ENCODE data around the gene TYW1B. TPM values are rescaled to one million over a fixed set of nuclear protein-coding genes. Genes with fewer than 3 reads are reported as not detected.
A peak's percentile ranks its signal among the peaks of the same experiment; 100 is the strongest.
"Not testable (repeated sequence)": the region's sequence is repeated elsewhere in the genome, so short reads cannot be mapped to it uniquely, and the experiment has no call there.

TYW1B gene
- polyA plus RNA-seq, 3 donors, result 0.17 to 2.9 (median 0.31) TPM

DNA sequence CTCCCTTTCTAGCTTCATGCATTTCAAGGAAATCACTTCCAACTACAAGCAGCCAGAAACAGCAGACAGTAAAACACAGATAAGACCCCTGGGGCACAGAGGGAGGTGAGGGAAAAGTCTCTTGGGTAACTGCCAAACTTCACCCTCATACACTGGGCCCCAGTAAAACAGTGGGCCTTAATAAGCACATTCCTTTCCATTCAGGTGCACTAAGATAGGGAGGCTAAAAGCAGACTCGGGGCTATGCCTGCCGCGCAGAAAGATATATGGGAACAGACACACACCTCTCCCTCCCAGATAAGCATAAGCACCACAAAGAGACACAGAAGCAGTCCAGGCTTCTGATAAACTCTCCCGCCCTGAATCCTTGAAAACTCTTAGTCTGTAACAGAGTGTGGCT is 117.0 kb downstream of the TYW1B start:
- H3K4me3 ChIP-seq (replicated peaks in 1 of 3; ENCODE audit: low read depth in 2 of 3, low read length in 3 of 3), result no peak overlapping the region
- intact Hi-C loops (cut with micrococcal nuclease), result no loop called here
- peaks cover 0 to 6% of the 10 kb centered on the region in 2 donors for H3K36me3 ChIP-seq (replicated peaks in 1 of 2; ENCODE audit: control insufficient read depth in 1 of 2, insufficient read depth in 2 of 2, low read length in 2 of 2)
- no peak overlapping the region for H3K27ac ChIP-seq (ENCODE audit: low read depth in 1 of 2, low read length in 2 of 2)
- no peaks in the 10 kb centered on the region for H3K27me3 ChIP-seq (ENCODE audit: control insufficient read depth in 2 of 2, insufficient read depth in 2 of 2, low read length in 2 of 2)
- no peak for DNase-seq
- H4K20me1 ChIP-seq (ENCODE audit: insufficient read depth, low read length), result no peaks in the 10 kb centered on the region
- TF ChIP-seq, protein P1, sequence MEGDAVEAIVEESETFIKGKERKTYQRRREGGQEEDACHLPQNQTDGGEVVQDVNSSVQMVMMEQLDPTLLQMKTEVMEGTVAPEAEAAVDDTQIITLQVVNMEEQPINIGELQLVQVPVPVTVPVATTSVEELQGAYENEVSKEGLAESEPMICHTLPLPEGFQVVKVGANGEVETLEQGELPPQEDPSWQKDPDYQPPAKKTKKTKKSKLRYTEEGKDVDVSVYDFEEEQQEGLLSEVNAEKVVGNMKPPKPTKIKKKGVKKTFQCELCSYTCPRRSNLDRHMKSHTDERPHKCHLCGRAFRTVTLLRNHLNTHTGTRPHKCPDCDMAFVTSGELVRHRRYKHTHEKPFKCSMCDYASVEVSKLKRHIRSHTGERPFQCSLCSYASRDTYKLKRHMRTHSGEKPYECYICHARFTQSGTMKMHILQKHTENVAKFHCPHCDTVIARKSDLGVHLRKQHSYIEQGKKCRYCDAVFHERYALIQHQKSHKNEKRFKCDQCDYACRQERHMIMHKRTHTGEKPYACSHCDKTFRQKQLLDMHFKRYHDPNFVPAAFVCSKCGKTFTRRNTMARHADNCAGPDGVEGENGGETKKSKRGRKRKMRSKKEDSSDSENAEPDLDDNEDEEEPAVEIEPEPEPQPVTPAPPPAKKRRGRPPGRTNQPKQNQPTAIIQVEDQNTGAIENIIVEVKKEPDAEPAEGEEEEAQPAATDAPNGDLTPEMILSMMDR (IDR thresholded peaks at IDR 0.05), result no peak
- no peak overlapping the region for H3K4me2 ChIP-seq (replicated peaks; ENCODE audit: extremely low read depth, low read length, poor library complexity, severe bottlenecking)
- H3K4me1 Mint-ChIP-seq, result peaks cover 4% of the 10 kb centered on the region
- no peaks in the 10 kb centered on the region for H3K79me2 ChIP-seq (ENCODE audit: insufficient read depth, low read length)
- H3K4me1 ChIP-seq (ENCODE audit: control insufficient read depth in 1 of 2, insufficient read depth in 2 of 2, low read length in 2 of 2), result no peaks in the 10 kb centered on the region
- H3K9me3 Mint-ChIP-seq, result peaks cover 3 to 17% (median 11%) of the 10 kb centered on the region in 7 donors
- no peak overlapping the region for H3K4me3 Mint-ChIP-seq
- H3K36me3 Mint-ChIP-seq, result peaks cover 41 to 47% of the 10 kb centered on the region in 2 donors
- H3K9ac ChIP-seq (ENCODE audit: insufficient read depth, low read length, poor library complexity, severe bottlenecking), result no peak overlapping the region
- peaks cover 0 to 2% (median 0%) of the 10 kb centered on the region in 3 donors for H3K27me3 Mint-ChIP-seq (ENCODE audit: low read depth in 3 of 3)
- no peak overlapping the region for H2AFZ ChIP-seq (ENCODE audit: insufficient read depth, low read depth, low read length, poor library complexity, severe bottlenecking)
- H3K27ac Mint-ChIP-seq, result peak overlapping the region in 1 of 7 donors; percentile 28
- no peaks in the 10 kb centered on the region for H3K9me3 ChIP-seq (replicated peaks in 1 of 2; ENCODE audit: control insufficient read depth in 1 of 2, insufficient read depth in 1 of 2, low read length in 2 of 2)
- no CpG with 5 or more reads among the region's 4 CpGs for WGBS (ENCODE audit: insufficient coverage)

DNA sequence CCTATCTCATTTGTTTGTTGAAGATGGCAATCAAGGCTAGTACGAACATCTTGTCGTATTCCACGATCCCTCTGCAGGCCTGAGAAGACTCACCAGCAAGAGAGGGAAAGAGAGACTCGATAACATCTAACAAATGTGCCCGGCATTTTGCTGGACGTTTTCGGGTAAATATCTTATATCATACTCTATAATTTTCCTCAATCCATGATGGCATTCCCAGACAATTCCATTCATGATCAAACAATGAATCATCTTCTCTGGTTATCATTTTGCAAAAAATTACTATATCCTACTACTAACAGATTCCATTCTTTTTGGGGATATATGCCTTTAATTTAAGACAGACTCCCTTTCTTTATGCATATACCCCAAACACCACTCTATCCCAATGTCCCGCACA is 118.1 kb downstream of the TYW1B start:
- WGBS (ENCODE audit: insufficient coverage), result 100% methylated on average over 5 of the region's 8 CpGs
- DNase-seq, result no peak
- Mint-ChIP-seq H3K27ac (no peak overlapping the region), H3K27me3 (ENCODE audit: low read depth in 3 of 3) (peaks cover 0 to 2% (median 0%) of the 10 kb centered on the region in 3 donors), H3K9me3 (peaks cover 3 to 17% (median 11%) of the 10 kb centered on the region in 7 donors), H3K4me3 (no peak overlapping the region), H3K36me3 (peaks cover 41 to 47% of the 10 kb centered on the region in 2 donors), H3K4me1 (peaks cover 10% of the 10 kb centered on the region)
- Histone ChIP-seq H3K27ac (ENCODE audit: low read depth in 1 of 2, low read length in 2 of 2) (no peak overlapping the region), H3K36me3 (replicated peaks in 1 of 2; ENCODE audit: control insufficient read depth in 1 of 2, insufficient read depth in 2 of 2, low read length in 2 of 2) (peaks cover 0 to 6% of the 10 kb centered on the region in 2 donors), H3K27me3 (ENCODE audit: control insufficient read depth in 2 of 2, insufficient read depth in 2 of 2, low read length in 2 of 2) (no peaks in the 10 kb centered on the region), H3K9ac (ENCODE audit: insufficient read depth, low read length, poor library complexity, severe bottlenecking) (no peak overlapping the region), H4K20me1 (ENCODE audit: insufficient read depth, low read length) (no peaks in the 10 kb centered on the region), H2AFZ (ENCODE audit: insufficient read depth, low read depth, low read length, poor library complexity, severe bottlenecking) (no peak overlapping the region), H3K4me2 (replicated peaks; ENCODE audit: extremely low read depth, low read length, poor library complexity, severe bottlenecking) (no peak overlapping the region), H3K9me3 (replicated peaks in 1 of 2; ENCODE audit: control insufficient read depth in 1 of 2, insufficient read depth in 1 of 2, low read length in 2 of 2) (no peaks in the 10 kb centered on the region), H3K4me3 (replicated peaks in 1 of 3; ENCODE audit: low read depth in 2 of 3, low read length in 3 of 3) (no peak overlapping the region), H3K79me2 (ENCODE audit: insufficient read depth, low read length) (no peaks in the 10 kb centered on the region), H3K4me1 (ENCODE audit: control insufficient read depth in 1 of 2, insufficient read depth in 2 of 2, low read length in 2 of 2) (no peaks in the 10 kb centered on the region)
- TF ChIP-seq, protein P1 (IDR thresholded peaks at IDR 0.05), result no peak
- intact Hi-C loops (cut with micrococcal nuclease), result no loop called here

DNA sequence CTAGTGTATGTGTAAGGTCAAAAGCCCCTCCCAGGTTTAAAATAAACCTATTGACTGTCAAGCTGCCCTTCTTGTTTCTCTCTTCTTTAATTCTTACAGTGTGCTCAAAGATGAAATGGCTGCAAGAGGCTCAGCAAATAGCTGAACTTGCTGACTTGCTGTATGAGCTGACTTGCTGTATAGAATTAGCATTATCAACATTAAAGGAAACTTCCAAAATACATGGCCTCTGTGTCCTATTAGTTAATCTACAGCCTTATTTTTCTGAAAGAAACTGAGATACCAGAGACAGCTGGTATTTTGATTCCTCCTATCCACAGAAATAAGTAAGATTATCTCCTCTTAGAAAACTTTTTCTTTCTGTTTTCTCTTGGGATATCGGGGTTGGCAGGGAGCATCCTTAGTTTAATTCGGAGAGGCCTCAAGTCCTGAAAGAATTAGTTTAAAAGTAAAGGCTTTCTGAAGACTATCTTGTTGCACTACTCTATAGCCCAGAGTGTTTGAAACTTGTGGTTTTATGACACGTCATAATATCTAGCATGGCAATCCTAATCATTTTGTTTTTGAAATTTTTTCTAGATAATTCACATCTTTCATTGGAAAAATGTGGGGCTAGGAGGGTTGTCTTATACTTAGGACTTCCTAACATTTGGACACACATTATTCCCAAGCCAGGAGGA is 119.5 kb downstream of the TYW1B start:
- H3K27ac ChIP-seq (ENCODE audit: low read depth in 1 of 2, low read length in 2 of 2); H3K79me2 ChIP-seq (ENCODE audit: insufficient read depth, low read length); H3K9me3 ChIP-seq (replicated peaks in 1 of 2; ENCODE audit: control insufficient read depth in 1 of 2, insufficient read depth in 1 of 2, low read length in 2 of 2); H3K4me1 ChIP-seq (ENCODE audit: control insufficient read depth in 1 of 2, insufficient read depth in 2 of 2, low read length in 2 of 2); H3K4me3 Mint-ChIP-seq; H3K27me3 Mint-ChIP-seq (ENCODE audit: low read depth in 3 of 3); H3K36me3 ChIP-seq (replicated peaks in 1 of 2; ENCODE audit: control insufficient read depth in 1 of 2, insufficient read depth in 2 of 2, low read length in 2 of 2); intact Hi-C loops (cut with micrococcal nuclease); DNase-seq; H3K9ac ChIP-seq (ENCODE audit: insufficient read depth, low read length, poor library complexity, severe bottlenecking); H3K4me2 ChIP-seq (replicated peaks; ENCODE audit: extremely low read depth, low read length, poor library complexity, severe bottlenecking); H2AFZ ChIP-seq (ENCODE audit: insufficient read depth, low read depth, low read length, poor library complexity, severe bottlenecking); H3K4me3 ChIP-seq (replicated peaks in 1 of 3; ENCODE audit: low read depth in 2 of 3, low read length in 3 of 3); H3K27ac Mint-ChIP-seq; H3K4me1 Mint-ChIP-seq; H3K27me3 ChIP-seq (ENCODE audit: control insufficient read depth in 2 of 2, insufficient read depth in 2 of 2, low read length in 2 of 2); H4K20me1 ChIP-seq (ENCODE audit: insufficient read depth, low read length): not testable (repeated sequence)
- WGBS (ENCODE audit: insufficient coverage), result no CpG with 5 or more reads among the region's 3 CpGs
- Mint-ChIP-seq H3K9me3 (peaks cover 3 to 17% (median 11%) of the 10 kb centered on the region in 7 donors), H3K36me3 (peaks cover 45 to 54% of the 10 kb centered on the region in 2 donors)
